ENCODE measurements around the gene OR10V1.

GRCh38 chr11:59679347-59679746, 34.3 kb downstream of the OR10V1 start:
- no peak for TF ChIP-seq CTCF (conservative IDR thresholded peaks at IDR 0.05; ENCODE audit: low read depth, low read length)
- no peak for TF ChIP-seq EZH2 (IDR thresholded peaks at IDR 0.05; ENCODE audit: low read length, unreplicated experiment)
- TF ChIP-seq EZH2phosphoT487 (IDR thresholded peaks at IDR 0.05; ENCODE audit: borderline replicate concordance, low read length) = no peak

All from PC-3 (cell line).